Effector memory CD4-positive, alpha-beta T cell (primary cell): Measurements from ENCODE around the gene KCNJ13.
A peak's percentile ranks its signal among the peaks of the same experiment; 100 is the strongest.

ENCODE experiments used
- DNase-seq, 3 donors: peaks; one replicate each; pipeline ENCODE4 v3.0.0-alpha.2; 2020
- H3K27ac ChIP-seq: 2 replicates; pipeline ENCODE4 v1.7.0; 2013; ENCODE audit warnings: mild to moderate bottlenecking, low read length, moderate library complexity; ENCODE audit not compliant: insufficient read depth, poor library complexity, severe bottlenecking
- H3K27me3 ChIP-seq: replicated peaks from 2 replicates; pipeline ENCODE4 v1.7.0; 2013; ENCODE audit warnings: mild to moderate bottlenecking, low read length; ENCODE audit not compliant: insufficient read depth, control insufficient read depth, poor library complexity, severe bottlenecking
- H3K36me3 ChIP-seq: 2 replicates; pipeline ENCODE4 v1.7.0; 2013; ENCODE audit warnings: mild to moderate bottlenecking, low read length, moderate library complexity; ENCODE audit not compliant: control insufficient read depth, insufficient read depth
- H3K4me1 ChIP-seq: 2 replicates; pipeline ENCODE4 v1.7.0; 2013; ENCODE audit warnings: low read length, mild to moderate bottlenecking; ENCODE audit not compliant: control insufficient read depth, insufficient read depth, poor library complexity, severe bottlenecking
- H3K4me3 ChIP-seq: 2 replicates; pipeline ENCODE4 v1.7.0; 2013; ENCODE audit warnings: low read length, low read depth, mild to moderate bottlenecking; ENCODE audit not compliant: insufficient read depth, poor library complexity, severe bottlenecking
- H3K9me3 ChIP-seq: 2 replicates; pipeline ENCODE4 v1.7.0; 2013; ENCODE audit warnings: mild to moderate bottlenecking, low read length, moderate library complexity; ENCODE audit not compliant: control insufficient read depth

The KCNJ13 gene

GRCh38 chr2:232794981-232795380, 18.6 kb upstream of the KCNJ13 start:
- Histone ChIP-seq H3K9me3 (no peaks in the 10 kb centered on the region), H3K4me1 (no peaks in the 10 kb centered on the region), H3K4me3 (no peak overlapping the region), H3K27ac (no peak overlapping the region), H3K36me3 (peaks cover 67% of the 10 kb centered on the region), H3K27me3 (no peaks in the 10 kb centered on the region)
- DNase-seq: no peak

DNA sequence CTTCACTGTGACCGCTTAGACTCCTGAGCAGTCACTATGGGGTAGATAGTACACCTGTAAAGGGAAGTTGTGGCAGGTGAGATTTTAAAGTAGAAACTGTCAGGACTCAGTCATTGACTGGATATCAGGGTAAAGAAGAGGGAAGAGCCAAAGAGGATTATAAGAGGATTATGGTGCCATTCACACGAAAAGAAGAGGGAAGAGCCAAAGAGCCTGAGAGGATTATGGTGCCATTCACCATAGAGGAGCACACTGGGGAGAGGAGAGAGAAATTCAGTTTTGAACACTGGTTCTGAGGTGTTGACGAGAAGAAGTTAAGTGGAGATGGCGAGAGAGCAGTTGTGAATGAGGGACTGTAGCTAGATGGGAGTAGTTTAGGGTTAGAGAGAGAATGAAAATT, 16.9 kb upstream of the KCNJ13 start:
- DNase-seq: no peak
- Histone ChIP-seq H3K4me3 (no peak overlapping the region), H3K4me1 (no peaks in the 10 kb centered on the region), H3K9me3 (no peaks in the 10 kb centered on the region), H3K36me3 (peaks cover 69% of the 10 kb centered on the region), H3K27me3 (no peaks in the 10 kb centered on the region), H3K27ac (no peak overlapping the region)

GRCh38 chr2:232791518-232791917, 15.2 kb upstream of the KCNJ13 start:
- H3K27ac ChIP-seq: no peak overlapping the region
- no peak overlapping the region for H3K4me3 ChIP-seq
- no peaks in the 10 kb centered on the region for H3K27me3 ChIP-seq
- DNase-seq: no peak
- H3K4me1 ChIP-seq: no peaks in the 10 kb centered on the region
- H3K9me3 ChIP-seq: no peaks in the 10 kb centered on the region
- peaks cover 71% of the 10 kb centered on the region for H3K36me3 ChIP-seq

GRCh38 chr2:232789082-232789481, 12.7 kb upstream of the KCNJ13 start:
- DNase-seq: no peak
- Histone ChIP-seq H3K36me3 (peaks cover 50% of the 10 kb centered on the region), H3K9me3 (no peaks in the 10 kb centered on the region), H3K27me3 (no peaks in the 10 kb centered on the region), H3K4me1 (no peaks in the 10 kb centered on the region), H3K27ac (no peak overlapping the region), H3K4me3 (no peak overlapping the region)

DNA sequence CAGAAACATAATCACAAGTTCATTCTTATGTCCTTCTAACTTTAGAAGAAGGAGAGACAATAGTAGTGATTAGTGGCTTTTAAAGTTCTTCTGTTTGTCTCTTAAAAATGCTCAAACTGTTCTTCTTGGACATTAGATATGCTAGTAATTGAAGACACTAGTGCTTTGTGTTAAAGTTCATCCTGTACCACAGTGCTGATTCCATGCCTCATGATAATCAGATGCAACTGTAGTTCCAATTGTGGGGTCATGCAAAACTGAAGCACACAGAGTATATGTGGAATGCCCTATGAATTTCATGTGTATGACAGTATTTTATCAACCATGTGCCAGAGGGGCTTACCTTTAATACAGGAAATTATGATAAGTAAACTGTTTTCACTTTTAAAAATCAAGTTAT, 11.4 kb upstream of the KCNJ13 start:
- no peak for DNase-seq
- peaks cover 38% of the 10 kb centered on the region for H3K36me3 ChIP-seq
- H3K27me3 ChIP-seq: no peaks in the 10 kb centered on the region
- H3K4me1 ChIP-seq: no peaks in the 10 kb centered on the region
- no peaks in the 10 kb centered on the region for H3K9me3 ChIP-seq
- no peak overlapping the region for H3K4me3 ChIP-seq
- no peak overlapping the region for H3K27ac ChIP-seq

DNA sequence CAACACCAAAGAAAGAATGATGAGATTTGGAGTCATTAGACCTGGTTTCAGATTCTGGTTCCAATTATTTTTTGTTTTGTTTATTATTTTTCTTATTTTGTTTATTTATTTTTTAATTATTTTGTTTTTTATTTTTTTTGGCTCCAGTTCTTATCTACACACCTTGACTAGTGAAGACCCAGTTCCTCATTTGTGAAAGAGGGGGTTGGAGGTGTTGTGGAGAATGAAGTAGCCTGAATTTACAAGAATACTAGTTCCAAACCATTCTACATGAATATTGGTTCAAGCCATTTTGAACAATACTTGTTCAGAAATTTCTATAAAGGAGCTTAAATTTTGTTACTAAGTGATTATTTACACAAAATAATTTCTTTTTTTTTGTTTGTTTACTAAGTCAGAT, 6.9 kb upstream of the KCNJ13 start:
- Histone ChIP-seq H3K4me1 (no peaks in the 10 kb centered on the region), H3K27me3 (no peaks in the 10 kb centered on the region), H3K4me3 (no peak overlapping the region), H3K9me3 (no peaks in the 10 kb centered on the region), H3K27ac (no peak overlapping the region), H3K36me3 (peaks cover 10% of the 10 kb centered on the region)
- DNase-seq: no peak

DNA sequence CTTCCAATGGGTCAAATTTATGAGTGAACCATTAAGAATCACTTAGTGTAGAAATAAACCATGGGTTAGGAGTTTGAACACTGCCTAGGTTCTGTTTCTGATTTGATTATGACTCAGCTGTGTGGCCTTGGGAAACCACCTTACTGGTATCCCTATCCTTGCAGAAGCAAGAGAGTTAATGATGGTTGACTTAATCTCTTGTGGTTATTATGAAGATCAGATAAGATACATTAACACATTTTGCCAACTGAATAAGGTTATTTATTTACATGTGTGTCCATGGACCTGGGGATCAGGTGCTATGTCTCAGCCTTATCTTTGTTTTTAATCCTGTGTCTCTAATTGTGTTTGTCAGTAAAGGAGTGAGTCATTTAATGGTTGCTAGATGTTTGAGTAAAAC, 5.4 kb upstream of the KCNJ13 start:
- H3K4me1 ChIP-seq: no peaks in the 10 kb centered on the region
- no peaks in the 10 kb centered on the region for H3K27me3 ChIP-seq
- DNase-seq: no peak

GRCh38 chr2:232779934-232780333, 3.6 kb upstream of the KCNJ13 start:
- no peak for DNase-seq
- peaks cover 9% of the 10 kb centered on the region for H3K36me3 ChIP-seq

More for the DNA sequence above, 5.4 kb upstream of the KCNJ13 start:
- peak overlapping the region; percentile 13 for H3K27ac ChIP-seq
- no peaks in the 10 kb centered on the region for H3K9me3 ChIP-seq
- no peak overlapping the region for H3K4me3 ChIP-seq
- H3K36me3 ChIP-seq: peaks cover 9% of the 10 kb centered on the region

DNA sequence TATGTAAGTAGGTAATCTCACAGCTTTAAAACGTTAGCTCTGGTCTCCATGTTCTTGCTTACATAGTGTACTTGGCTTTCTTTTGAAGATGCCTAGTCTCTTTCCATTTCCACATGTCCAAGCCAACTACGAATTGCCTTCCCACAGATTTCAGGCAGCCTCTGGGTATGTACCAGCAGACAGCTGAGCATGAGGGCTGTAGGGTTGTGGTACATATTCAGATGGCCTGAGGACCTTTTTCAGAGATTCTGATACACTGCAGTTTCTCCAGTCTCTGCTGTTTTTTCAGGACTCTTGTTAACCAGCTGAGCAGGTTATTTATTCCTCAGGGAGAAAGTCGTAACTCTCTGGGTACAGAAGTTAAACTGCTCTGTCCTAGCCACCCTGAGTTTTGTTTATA, 3.1 kb upstream of the KCNJ13 start:
- Histone ChIP-seq H3K4me3 (no peak overlapping the region), H3K27ac (no peak overlapping the region), H3K9me3 (no peaks in the 10 kb centered on the region), H3K27me3 (no peaks in the 10 kb centered on the region), H3K4me1 (no peaks in the 10 kb centered on the region), H3K36me3 (peaks cover 9% of the 10 kb centered on the region)
- DNase-seq: no peak

More at GRCh38 chr2:232779934-232780333, 3.6 kb upstream of the KCNJ13 start:
- Histone ChIP-seq H3K4me3 (no peak overlapping the region), H3K9me3 (no peaks in the 10 kb centered on the region), H3K27me3 (no peaks in the 10 kb centered on the region), H3K27ac (no peak overlapping the region), H3K4me1 (no peaks in the 10 kb centered on the region)

DNA sequence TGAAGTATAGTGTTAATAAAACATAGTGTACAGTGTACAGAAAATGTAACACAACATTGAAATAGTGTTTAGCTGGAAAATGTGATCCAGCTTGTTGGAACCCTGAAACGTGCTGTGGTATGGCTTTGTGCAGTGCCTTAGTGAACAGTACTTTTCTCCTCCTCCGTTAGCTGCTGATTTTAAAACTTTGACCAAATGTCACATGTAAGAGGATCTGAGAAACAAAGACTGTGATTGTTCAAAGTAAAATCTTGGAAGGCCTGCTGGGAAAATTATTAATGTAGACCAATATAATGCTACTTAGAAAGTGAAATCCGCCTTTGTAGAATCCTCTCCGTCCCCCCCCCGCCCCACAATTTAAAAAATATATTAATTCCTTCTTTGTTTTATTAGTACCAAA, 911 bp upstream of the KCNJ13 start:
- Histone ChIP-seq H3K9me3 (no peaks in the 10 kb centered on the region), H3K4me1 (peaks cover 3% of the 10 kb centered on the region), H3K27me3 (no peaks in the 10 kb centered on the region), H3K4me3 (no peak overlapping the region), H3K36me3 (peaks cover 9% of the 10 kb centered on the region), H3K27ac (no peak overlapping the region)
- DNase-seq: no peak

DNA sequence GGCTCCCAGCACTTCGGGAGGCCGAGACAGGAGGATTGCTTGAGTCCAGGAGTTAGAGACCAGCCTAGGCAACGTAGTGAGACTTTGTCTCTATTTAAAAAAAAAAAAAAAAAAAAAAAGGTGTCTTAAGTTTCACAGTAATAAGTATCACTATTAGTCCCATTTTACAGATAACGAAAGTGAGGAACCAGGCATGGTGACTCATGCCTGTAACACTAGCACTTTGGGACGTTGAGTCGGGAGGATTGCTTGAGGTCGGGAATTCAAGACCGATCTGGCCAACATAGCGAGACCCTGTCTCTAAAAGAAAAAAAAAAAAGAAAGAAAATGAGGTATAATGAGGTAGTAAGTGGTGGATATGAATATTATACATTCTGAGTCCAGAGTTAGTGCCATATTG, 2.5 kb downstream of the KCNJ13 start:
- Histone ChIP-seq H3K9me3 (no peaks in the 10 kb centered on the region), H3K36me3 (peaks cover 15% of the 10 kb centered on the region), H3K4me1 (peaks cover 10% of the 10 kb centered on the region), H3K4me3 (no peak overlapping the region), H3K27ac (no peak overlapping the region), H3K27me3 (no peaks in the 10 kb centered on the region)
- no peak for DNase-seq
